ENCODE data around the gene SDK2. TPM values are rescaled to one million over a fixed set of nuclear protein-coding genes. Genes with fewer than 3 reads are reported as not detected.
"Not testable (repeated sequence)": the region's sequence is repeated elsewhere in the genome, so short reads cannot be mapped to it uniquely, and the experiment has no call there.

Gene SDK2
- polyA plus RNA-seq, 3 donors, result 0.01 TPM; not detected in 2

- Mint-ChIP-seq H3K27me3 (ENCODE audit: low read depth in 3 of 3) (peaks cover 0 to 3% (median 2%) of the 10 kb centered on the region in 3 donors), H3K4me1 (no peaks in the 10 kb centered on the region), H3K4me3 (no peak overlapping the region), H3K9me3 (peaks cover 0 to 20% (median 8%) of the 10 kb centered on the region in 7 donors), H3K27ac (no peak overlapping the region), H3K36me3 (no peaks in the 10 kb centered on the region)
- H2AFZ ChIP-seq (ENCODE audit: insufficient read depth, low read depth, low read length, poor library complexity, severe bottlenecking), result no peak overlapping the region
- 91% methylated on average over 9 of the region's 18 CpGs for WGBS (ENCODE audit: insufficient coverage)
- no peaks in the 10 kb centered on the region for H3K79me2 ChIP-seq (ENCODE audit: insufficient read depth, low read length)
- no peak for DNase-seq
- no peak overlapping the region for H3K9ac ChIP-seq (ENCODE audit: insufficient read depth, low read length, poor library complexity, severe bottlenecking)
- no peaks in the 10 kb centered on the region for H3K36me3 ChIP-seq (replicated peaks in 1 of 2; ENCODE audit: control insufficient read depth in 1 of 2, insufficient read depth in 2 of 2, low read length in 2 of 2)
- H3K27ac ChIP-seq (ENCODE audit: low read depth in 1 of 2, low read length in 2 of 2), result no peak overlapping the region
- no peaks in the 10 kb centered on the region for H3K27me3 ChIP-seq (ENCODE audit: control insufficient read depth in 2 of 2, insufficient read depth in 2 of 2, low read length in 2 of 2)
- no peak overlapping the region for H3K4me2 ChIP-seq (replicated peaks; ENCODE audit: extremely low read depth, low read length, poor library complexity, severe bottlenecking)
- TF ChIP-seq, protein P1, sequence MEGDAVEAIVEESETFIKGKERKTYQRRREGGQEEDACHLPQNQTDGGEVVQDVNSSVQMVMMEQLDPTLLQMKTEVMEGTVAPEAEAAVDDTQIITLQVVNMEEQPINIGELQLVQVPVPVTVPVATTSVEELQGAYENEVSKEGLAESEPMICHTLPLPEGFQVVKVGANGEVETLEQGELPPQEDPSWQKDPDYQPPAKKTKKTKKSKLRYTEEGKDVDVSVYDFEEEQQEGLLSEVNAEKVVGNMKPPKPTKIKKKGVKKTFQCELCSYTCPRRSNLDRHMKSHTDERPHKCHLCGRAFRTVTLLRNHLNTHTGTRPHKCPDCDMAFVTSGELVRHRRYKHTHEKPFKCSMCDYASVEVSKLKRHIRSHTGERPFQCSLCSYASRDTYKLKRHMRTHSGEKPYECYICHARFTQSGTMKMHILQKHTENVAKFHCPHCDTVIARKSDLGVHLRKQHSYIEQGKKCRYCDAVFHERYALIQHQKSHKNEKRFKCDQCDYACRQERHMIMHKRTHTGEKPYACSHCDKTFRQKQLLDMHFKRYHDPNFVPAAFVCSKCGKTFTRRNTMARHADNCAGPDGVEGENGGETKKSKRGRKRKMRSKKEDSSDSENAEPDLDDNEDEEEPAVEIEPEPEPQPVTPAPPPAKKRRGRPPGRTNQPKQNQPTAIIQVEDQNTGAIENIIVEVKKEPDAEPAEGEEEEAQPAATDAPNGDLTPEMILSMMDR (IDR thresholded peaks at IDR 0.05), result no peak
- H3K9me3 ChIP-seq (replicated peaks in 1 of 2; ENCODE audit: control insufficient read depth in 1 of 2, insufficient read depth in 1 of 2, low read length in 2 of 2), result peaks cover 0 to 4% of the 10 kb centered on the region in 2 donors
- H3K4me1 ChIP-seq (ENCODE audit: control insufficient read depth in 1 of 2, insufficient read depth in 2 of 2, low read length in 2 of 2), result no peaks in the 10 kb centered on the region
- H3K4me3 ChIP-seq (replicated peaks in 1 of 3; ENCODE audit: low read depth in 2 of 3, low read length in 3 of 3), result no peak overlapping the region
- intact Hi-C loops (cut with micrococcal nuclease), result no loop called here
- H4K20me1 ChIP-seq (ENCODE audit: insufficient read depth, low read length), result no peaks in the 10 kb centered on the region
Observed at GRCh38 chr17:73455767-73456166, 188.5 kb downstream of the SDK2 start.

DNA sequence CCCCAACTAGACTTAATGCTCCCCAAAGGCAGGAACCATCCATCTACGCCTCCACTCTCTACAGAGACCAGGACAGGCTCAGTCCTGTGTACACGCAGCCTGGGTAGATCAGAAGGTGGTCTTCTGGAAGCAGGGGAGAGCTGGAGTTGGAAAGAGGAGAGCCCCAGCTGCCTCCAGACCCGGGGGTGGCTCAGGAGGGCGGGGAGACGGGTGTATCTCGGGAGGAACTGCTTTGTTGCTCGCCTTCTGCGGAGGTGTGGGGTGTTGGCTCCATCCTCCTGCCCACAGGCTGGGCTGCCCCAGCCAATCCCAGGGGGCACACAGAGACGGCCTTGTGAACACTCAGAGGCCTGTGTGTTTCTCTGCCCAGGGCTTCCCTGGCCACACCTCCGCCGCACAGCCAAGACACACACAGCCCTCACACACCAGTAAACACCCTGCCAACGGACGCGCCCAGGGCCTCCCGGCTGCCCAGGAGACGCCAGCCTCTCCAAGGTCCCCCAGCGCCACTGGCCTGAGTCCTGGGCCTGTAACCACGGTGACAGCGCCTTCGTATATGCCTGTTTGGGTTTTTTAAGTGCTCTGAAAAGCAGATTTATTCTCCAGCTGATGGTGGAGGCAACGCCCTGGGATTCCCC, 189.1 kb downstream of the SDK2 start:
- H3K9me3 Mint-ChIP-seq, result peaks cover 0 to 19% (median 6%) of the 10 kb centered on the region in 7 donors
- Histone ChIP-seq H3K9ac (ENCODE audit: insufficient read depth, low read length, poor library complexity, severe bottlenecking) (no peak overlapping the region), H2AFZ (ENCODE audit: insufficient read depth, low read depth, low read length, poor library complexity, severe bottlenecking) (no peak overlapping the region), H3K27me3 (ENCODE audit: control insufficient read depth in 2 of 2, insufficient read depth in 2 of 2, low read length in 2 of 2) (no peaks in the 10 kb centered on the region), H3K27ac (ENCODE audit: low read depth in 1 of 2, low read length in 2 of 2) (no peak overlapping the region), H3K9me3 (replicated peaks in 1 of 2; ENCODE audit: control insufficient read depth in 1 of 2, insufficient read depth in 1 of 2, low read length in 2 of 2) (peaks cover 0 to 3% of the 10 kb centered on the region in 2 donors), H4K20me1 (ENCODE audit: insufficient read depth, low read length) (no peaks in the 10 kb centered on the region), H3K4me1 (ENCODE audit: control insufficient read depth in 1 of 2, insufficient read depth in 2 of 2, low read length in 2 of 2) (no peaks in the 10 kb centered on the region), H3K4me2 (replicated peaks; ENCODE audit: extremely low read depth, low read length, poor library complexity, severe bottlenecking) (no peak overlapping the region), H3K4me3 (replicated peaks in 1 of 3; ENCODE audit: low read depth in 2 of 3, low read length in 3 of 3) (no peak overlapping the region), H3K36me3 (replicated peaks in 1 of 2; ENCODE audit: control insufficient read depth in 1 of 2, insufficient read depth in 2 of 2, low read length in 2 of 2) (no peaks in the 10 kb centered on the region), H3K79me2 (ENCODE audit: insufficient read depth, low read length) (no peaks in the 10 kb centered on the region)
- TF ChIP-seq, protein P1 (IDR thresholded peaks at IDR 0.05), result no peak
- no peak for DNase-seq
- H3K27me3 Mint-ChIP-seq (ENCODE audit: low read depth in 3 of 3), result peaks cover 0 to 3% (median 2%) of the 10 kb centered on the region in 3 donors
- 90% methylated on average over 15 of the region's 21 CpGs for WGBS (ENCODE audit: insufficient coverage)
- no peaks in the 10 kb centered on the region for H3K36me3 Mint-ChIP-seq
- H3K4me1 Mint-ChIP-seq, result no peaks in the 10 kb centered on the region
- intact Hi-C loops (cut with micrococcal nuclease), result no loop called here
- H3K4me3 Mint-ChIP-seq, result no peak overlapping the region
- no peak overlapping the region for H3K27ac Mint-ChIP-seq

DNA sequence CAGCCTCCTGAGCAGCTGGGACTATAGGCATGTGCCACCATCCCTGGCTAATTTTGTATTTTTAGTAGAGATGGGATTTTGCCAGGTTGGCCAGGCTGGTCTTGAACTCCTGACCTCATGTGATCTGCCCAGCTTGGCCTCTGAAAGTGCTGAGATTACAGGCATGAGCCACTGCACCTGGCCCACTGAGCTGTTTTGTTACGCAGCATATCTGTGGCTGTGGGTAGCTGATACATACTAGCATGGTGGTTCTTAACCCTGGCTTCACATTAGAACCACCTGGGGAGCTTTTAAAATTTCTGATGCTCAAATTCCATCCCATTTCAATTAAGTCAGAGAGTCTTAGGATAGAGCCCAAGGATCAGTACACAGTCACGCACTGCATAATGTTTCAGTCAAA, 190.8 kb downstream of the SDK2 start:
- H3K36me3 ChIP-seq (replicated peaks in 1 of 2; ENCODE audit: control insufficient read depth in 1 of 2, insufficient read depth in 2 of 2, low read length in 2 of 2); H2AFZ ChIP-seq (ENCODE audit: insufficient read depth, low read depth, low read length, poor library complexity, severe bottlenecking); H3K4me2 ChIP-seq (replicated peaks; ENCODE audit: extremely low read depth, low read length, poor library complexity, severe bottlenecking); DNase-seq; H4K20me1 ChIP-seq (ENCODE audit: insufficient read depth, low read length); H3K4me3 ChIP-seq (replicated peaks in 1 of 3; ENCODE audit: low read depth in 2 of 3, low read length in 3 of 3); H3K27ac ChIP-seq (ENCODE audit: low read depth in 1 of 2, low read length in 2 of 2); intact Hi-C loops (cut with micrococcal nuclease); H3K79me2 ChIP-seq (ENCODE audit: insufficient read depth, low read length); H3K9ac ChIP-seq (ENCODE audit: insufficient read depth, low read length, poor library complexity, severe bottlenecking); H3K4me1 ChIP-seq (ENCODE audit: control insufficient read depth in 1 of 2, insufficient read depth in 2 of 2, low read length in 2 of 2); H3K36me3 Mint-ChIP-seq; H3K9me3 ChIP-seq (replicated peaks in 1 of 2; ENCODE audit: control insufficient read depth in 1 of 2, insufficient read depth in 1 of 2, low read length in 2 of 2); H3K27me3 ChIP-seq (ENCODE audit: control insufficient read depth in 2 of 2, insufficient read depth in 2 of 2, low read length in 2 of 2); H3K27ac Mint-ChIP-seq; H3K27me3 Mint-ChIP-seq (ENCODE audit: low read depth in 3 of 3); H3K4me1 Mint-ChIP-seq; H3K4me3 Mint-ChIP-seq: not testable (repeated sequence)
- WGBS (ENCODE audit: insufficient coverage), result no CpG with 5 or more reads among the region's 2 CpGs
- H3K9me3 Mint-ChIP-seq, result peaks cover 0 to 12% (median 3%) of the 10 kb centered on the region in 7 donors
